Measurements from ENCODE around the gene TLE3. TPM values are rescaled to one million over a fixed set of nuclear protein-coding genes. Genes with fewer than 3 reads are reported as not detected.

The TLE3 gene
- total RNA-seq, 1 experiment from 2014 or later = 98.2 TPM

- WGBS (ENCODE audit: extremely low coverage, insufficient read length, low lambda C conversion rate) = no CpG with 5 or more reads among the region's 5 CpGs
- Histone ChIP-seq H2BK20ac (ENCODE audit: low read depth, low read length, poor library complexity, severe bottlenecking) (no peak overlapping the region), H3K4me1 (ENCODE audit: insufficient read depth, low read length) (peaks cover 44% of the 10 kb centered on the region), H2BK120ac (ENCODE audit: low read depth, low read length, poor library complexity, severe bottlenecking) (no peak overlapping the region), H3K56ac (ENCODE audit: insufficient read length, low read depth, low read length) (no peak overlapping the region), H3K4me2 (ENCODE audit: insufficient read depth, insufficient read length, low read length) (no peak overlapping the region), H3K27ac (ENCODE audit: insufficient read length, low read depth, low read length) (no peak overlapping the region), H2BK5ac (ENCODE audit: insufficient read length, low read length) (no peak overlapping the region), H3K23me2 (ENCODE audit: insufficient read length, low read depth, low read length, poor library complexity, severe bottlenecking) (peaks cover 3% of the 10 kb centered on the region), H2BK12ac (ENCODE audit: insufficient read length, low read depth, low read length) (no peak overlapping the region), H4K8ac (replicated peaks; ENCODE audit: insufficient read length, low read depth, low read length) (no peak overlapping the region), H3K23ac (ENCODE audit: insufficient read length, low read depth, low read length) (no peak overlapping the region), H3K4ac (ENCODE audit: low read depth, low read length) (no peak overlapping the region), H4K20me1 (ENCODE audit: control insufficient read depth, insufficient read depth, insufficient read length) (no peaks in the 10 kb centered on the region), H2AFZ (ENCODE audit: low read length) (no peak overlapping the region), H3K18ac (ENCODE audit: insufficient read length, low read depth, low read length) (no peak overlapping the region), H3T11ph (ENCODE audit: low read length) (no peak overlapping the region), H3K79me1 (ENCODE audit: insufficient read depth, low read depth, low read length, poor library complexity, severe bottlenecking) (peaks cover 11% of the 10 kb centered on the region), H2AK5ac (ENCODE audit: insufficient read length, low read length) (no peak overlapping the region), H3K9ac (ENCODE audit: extremely low read depth, insufficient read length, low read length) (no peak overlapping the region), H3K27me3 (ENCODE audit: insufficient read depth, low read length) (no peaks in the 10 kb centered on the region), H3K9me3 (ENCODE audit: control insufficient read depth, low read depth, low read length) (no peaks in the 10 kb centered on the region), H3K14ac (ENCODE audit: insufficient read depth, low read length) (no peak overlapping the region), H4K91ac (ENCODE audit: insufficient read length, low read depth, low read length) (no peak overlapping the region), H4K5ac (ENCODE audit: insufficient read length, low read depth, low read length) (no peak overlapping the region), H2BK15ac (ENCODE audit: low read depth, low read length) (no peak overlapping the region), H3K79me2 (ENCODE audit: insufficient read depth, low read length) (peaks cover 11% of the 10 kb centered on the region; the same call in 1 of the 2 replicates)
- Mint-ChIP-seq H3K9me3 (no peaks in the 10 kb centered on the region), H3K27ac (no peak overlapping the region), H3K36me3 (ENCODE audit: insufficient read depth in 1 of 3, low read depth in 3 of 3) (peaks cover 27 to 77% (median 58%) of the 10 kb centered on the region in 3 experiments), H3K27me3 (ENCODE audit: low read depth) (peaks cover 4% of the 10 kb centered on the region), H3K4me3 (no peak overlapping the region; a peak in 1 of 5 replicates), H3K4me1 (peaks cover 88 to 89% of the 10 kb centered on the region in 2 experiments)
- no peak for TF ChIP-seq CTCF (conservative IDR thresholded peaks at IDR 0.05)
- DNase-seq = no peak
Observed at GRCh38 chr15:70086636-70087035, 11.1 kb downstream of the TLE3 start.

All from H9 (cell line).